Stromal cell of bone marrow (primary cell): ENCODE measurements around the gene SBK2.

Source experiments
- DNase-seq: peaks from one replicate; pipeline ENCODE4 v3.0.0-alpha.2; 2012; ENCODE audit warnings: low read depth

Gene SBK2

GRCh38 chr19:55554302-55554701 lies 17.4 kb upstream of the SBK2 start:
- no peak for DNase-seq

GRCh38 chr19:55553217-55554182 lies 16.6 kb upstream of the SBK2 start:
- DNase-seq: no peak

GRCh38 chr19:55552620-55553019 lies 15.7 kb upstream of the SBK2 start:
- no peak for DNase-seq

- DNase-seq: no peak
These were observed 15.3 kb upstream of the SBK2 start for GRCh38 chr19:55552206-55552605.

GRCh38 chr19:55550321-55550650 lies 13.4 kb upstream of the SBK2 start:
- DNase-seq: no peak

- peak; percentile 80 for DNase-seq
These were observed 12.8 kb upstream of the SBK2 start for GRCh38 chr19:55549500-55550320.

- peak; percentile 71 for DNase-seq
These were observed 10.1 kb upstream of the SBK2 start for GRCh38 chr19:55546822-55547614.

GRCh38 chr19:55546011-55546410 lies 9.1 kb upstream of the SBK2 start:
- no peak for DNase-seq

- DNase-seq: no peak
These were observed 8.5 kb upstream of the SBK2 start, which contains the start of gene SBK3 for GRCh38 chr19:55545443-55545842. Gene SBK3, minus strand, starts transcription at chr19:55545543. Its CDS starts 0 bp downstream, at chr19:55545543.

GRCh38 chr19:55544776-55545439 lies 8.0 kb upstream of the SBK2 start:
- DNase-seq: no peak

- no peak for DNase-seq
These were observed 7.1 kb upstream of the SBK2 start for GRCh38 chr19:55544014-55544413.

- DNase-seq: no peak
These were observed 6.6 kb upstream of the SBK2 start for GRCh38 chr19:55543567-55543966.

GRCh38 chr19:55542292-55542855 lies 5.4 kb upstream of the SBK2 start:
- no peak for DNase-seq

GRCh38 chr19:55541091-55541490 lies 4.2 kb upstream of the SBK2 start:
- no peak for DNase-seq

- no peak for DNase-seq
These were observed 3.7 kb upstream of the SBK2 start for GRCh38 chr19:55540619-55541018.

- no peak for DNase-seq
These were observed 2.4 kb upstream of the SBK2 start for GRCh38 chr19:55539090-55539984.

- DNase-seq: no peak
These were observed 1.2 kb upstream of the SBK2 start for GRCh38 chr19:55538132-55538531.

- no peak for DNase-seq
These were observed 793 bp upstream of the SBK2 start for GRCh38 chr19:55537741-55538111.

- DNase-seq: no peak
These were observed 567 bp downstream of the SBK2 start for GRCh38 chr19:55536366-55536765.

GRCh38 chr19:55535965-55536350 lies 975 bp downstream of the SBK2 start:
- no peak for DNase-seq
